Germinal center (tissue), 1 donor: ENCODE data around the gene GALNT6.

Experiments
- DNase-seq: peaks from one replicate; pipeline ENCODE4 v3.0.0; 2012; ENCODE audit warnings: mixed read lengths, low spot score

The GALNT6 gene

GRCh38 chr12:51405801-51406207, 14.6 kb upstream of the GALNT6 start:
- no peak for DNase-seq

- no peak for DNase-seq
Measured at GRCh38 chr12:51404627-51405026, 13.4 kb upstream of the GALNT6 start.

- DNase-seq, result no peak
Measured at GRCh38 chr12:51403681-51404136, 12.5 kb upstream of the GALNT6 start.

- DNase-seq, result no peak
Measured at GRCh38 chr12:51403159-51403558, 12.0 kb upstream of the GALNT6 start.

- no peak for DNase-seq
Measured at GRCh38 chr12:51401900-51402299, 10.7 kb upstream of the GALNT6 start.

- DNase-seq, result no peak
Measured at GRCh38 chr12:51401486-51401885, 10.3 kb upstream of the GALNT6 start.

GRCh38 chr12:51401020-51401419, 9.8 kb upstream of the GALNT6 start:
- no peak for DNase-seq

- DNase-seq, result no peak
Measured at GRCh38 chr12:51399891-51400290, 8.7 kb upstream of the GALNT6 start.

DNA sequence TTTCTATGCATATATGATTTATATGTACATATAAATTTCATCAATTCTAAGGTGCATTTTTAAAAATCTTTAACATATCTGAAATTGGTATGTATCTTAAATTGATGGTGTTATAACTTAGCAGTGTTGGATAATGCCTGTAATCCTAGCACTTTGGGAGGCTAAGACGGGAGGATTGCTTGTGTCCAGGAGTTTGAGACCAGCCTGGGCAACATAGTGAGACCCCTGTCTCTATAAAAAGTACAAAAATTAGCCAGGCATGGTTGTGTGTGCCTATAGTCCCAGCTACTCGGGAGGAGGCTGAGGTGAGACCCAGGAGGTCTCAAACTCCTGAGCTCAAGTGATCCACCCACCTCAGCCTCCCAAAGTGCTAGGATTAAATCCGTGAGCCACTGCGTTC, 6.5 kb upstream of the GALNT6 start:
- DNase-seq, result no peak

GRCh38 chr12:51395283-51396230, 4.4 kb upstream of the GALNT6 start:
- DNase-seq, result no peak

- DNase-seq, result no peak
Measured at GRCh38 chr12:51393676-51394545, 2.7 kb upstream of the GALNT6 start.

DNA sequence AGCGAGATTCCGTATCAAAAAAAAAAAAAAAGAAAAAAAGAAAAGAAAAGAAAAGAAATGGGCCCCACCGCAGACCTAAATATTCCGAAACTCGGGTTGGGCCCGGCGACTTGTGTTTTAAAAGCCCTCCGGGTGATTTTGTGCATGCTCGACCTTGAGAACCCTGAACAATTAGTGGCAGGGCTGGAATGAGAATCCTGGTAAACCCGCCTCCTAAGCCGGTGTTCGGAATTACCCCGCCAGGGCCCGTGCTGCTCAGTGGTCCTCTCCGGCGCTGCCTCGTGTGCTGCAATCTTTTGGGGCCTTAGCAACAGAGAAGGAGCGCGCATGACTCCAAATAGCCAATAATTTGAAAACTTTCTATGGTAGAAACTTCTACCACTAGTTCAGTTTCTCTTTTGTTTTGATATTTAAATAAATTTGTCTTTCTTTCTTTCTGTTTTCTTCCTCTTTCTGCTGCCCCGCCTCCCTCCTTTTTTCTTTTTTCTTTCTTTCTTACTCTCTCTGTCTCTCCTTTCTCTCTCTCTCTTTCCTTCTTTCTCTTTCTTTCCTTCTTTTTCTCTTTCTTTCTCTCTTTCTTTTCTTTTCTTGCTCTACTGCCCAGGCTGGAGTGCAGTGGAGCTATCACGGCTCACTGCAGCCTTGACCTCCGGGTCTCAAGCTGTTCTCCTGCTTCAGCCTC, 1.5 kb upstream of the GALNT6 start:
- peak; percentile 59 for DNase-seq

DNA sequence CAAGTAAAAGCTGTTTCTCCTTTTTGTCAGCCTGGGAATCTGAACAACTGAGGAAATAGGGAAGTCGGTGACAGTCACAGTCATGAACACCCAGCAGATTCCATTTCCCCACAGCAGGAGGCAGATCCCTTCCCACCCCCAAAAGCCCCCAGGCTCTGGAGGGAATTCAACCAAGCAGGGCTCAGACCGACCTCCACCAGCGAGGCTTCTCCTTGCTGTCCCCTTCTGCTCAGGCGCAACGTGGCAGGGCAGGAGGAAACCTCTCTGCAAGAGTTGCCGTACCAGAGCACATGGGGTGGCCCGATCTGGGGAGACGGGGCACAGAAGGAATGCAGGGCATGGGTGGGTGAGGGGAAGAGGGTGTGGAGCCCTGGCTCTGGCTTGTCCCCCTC, 319 bp downstream of the GALNT6 start:
- DNase-seq, result no peak

DNA sequence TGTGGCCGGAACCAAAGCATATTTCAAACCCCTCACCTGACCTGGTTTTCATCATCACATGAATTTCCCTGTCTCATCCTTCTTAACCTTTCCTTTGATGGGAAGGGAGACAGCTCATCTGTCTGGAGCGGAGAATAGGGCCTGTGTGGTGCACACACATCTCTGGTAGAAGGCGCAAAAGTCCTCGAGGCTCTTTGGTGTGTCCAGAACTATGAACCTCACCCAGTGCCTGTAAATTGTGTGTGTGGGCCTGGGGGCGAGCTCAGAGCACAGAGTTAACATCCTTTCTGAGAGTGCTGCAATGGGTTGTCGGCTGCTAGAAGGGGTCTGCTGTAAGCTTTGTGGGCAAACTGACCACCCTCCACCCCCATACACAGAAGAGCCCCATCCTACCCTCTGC, 749 bp downstream of the GALNT6 start:
- no peak for DNase-seq

- DNase-seq, result no peak
Measured at GRCh38 chr12:51389302-51389999, 1.8 kb downstream of the GALNT6 start.

GRCh38 chr12:51388846-51389245, 2.4 kb downstream of the GALNT6 start:
- DNase-seq, result no peak

DNA sequence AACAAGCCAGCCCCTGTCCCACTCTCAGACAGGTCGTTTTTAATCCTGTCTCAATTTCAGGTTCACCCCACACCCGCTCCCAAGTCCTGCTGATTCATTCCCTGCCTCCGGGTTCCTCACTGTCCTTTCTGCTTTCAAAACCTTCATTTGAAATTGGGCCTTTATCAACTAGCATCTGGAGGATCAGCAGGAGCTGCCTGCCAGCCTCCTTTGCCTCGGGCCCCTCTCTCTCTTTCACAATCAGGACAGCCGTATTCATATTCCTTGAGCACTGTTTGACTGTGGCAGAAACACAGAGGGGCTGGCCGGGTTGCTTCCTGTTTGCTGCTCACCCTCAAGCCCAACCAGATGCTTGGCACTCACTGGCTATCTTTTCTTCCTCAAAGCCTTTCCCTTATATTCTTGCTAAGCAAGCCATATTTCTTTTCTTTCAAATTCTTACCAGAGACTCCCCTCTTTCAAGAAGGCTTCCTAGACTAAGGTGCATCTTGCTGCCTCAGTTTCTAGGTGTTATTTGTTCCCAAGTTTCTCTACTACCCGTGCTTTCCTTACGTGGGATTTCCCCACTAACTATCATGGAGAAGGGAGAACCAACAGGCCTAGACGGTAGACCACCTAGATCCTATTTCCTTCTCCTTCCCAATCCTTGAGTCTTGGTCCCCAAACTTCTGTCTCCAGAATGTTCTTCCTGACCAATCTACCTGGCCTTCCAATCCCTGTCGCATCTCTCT, 3.0 kb downstream of the GALNT6 start:
- DNase-seq, result no peak

DNA sequence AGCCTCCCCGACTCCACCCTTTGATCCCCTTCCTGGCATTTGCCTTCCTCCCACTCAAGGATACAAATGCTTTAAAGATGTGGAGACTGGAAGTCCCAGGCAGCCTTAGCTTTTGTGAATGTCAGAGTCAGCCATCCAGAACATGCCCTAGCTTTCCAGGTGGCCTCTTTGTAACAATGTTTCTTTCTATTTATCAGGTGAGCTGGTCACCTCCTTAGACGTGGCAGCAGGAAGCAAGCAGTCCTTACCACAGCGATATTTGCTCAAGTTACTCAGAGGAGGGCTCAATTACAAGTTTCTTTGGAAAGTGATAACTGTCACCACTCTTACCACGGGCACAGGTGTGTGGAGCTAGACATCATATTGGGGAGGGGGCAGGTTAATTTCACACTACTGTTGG, 4.9 kb downstream of the GALNT6 start:
- no peak for DNase-seq

GRCh38 chr12:51383269-51383905, 7.8 kb downstream of the GALNT6 start:
- DNase-seq, result no peak

GRCh38 chr12:51382173-51382572, 9.0 kb downstream of the GALNT6 start:
- DNase-seq, result no peak
